ENCODE measurements around the gene UCHL3. TPM values are rescaled to one million over a fixed set of nuclear protein-coding genes. Genes with fewer than 3 reads are reported as not detected.

The UCHL3 gene
- total and polyA plus RNA-seq, 2 experiments from 2014 or later = 64.6 to 143 TPM

DNA sequence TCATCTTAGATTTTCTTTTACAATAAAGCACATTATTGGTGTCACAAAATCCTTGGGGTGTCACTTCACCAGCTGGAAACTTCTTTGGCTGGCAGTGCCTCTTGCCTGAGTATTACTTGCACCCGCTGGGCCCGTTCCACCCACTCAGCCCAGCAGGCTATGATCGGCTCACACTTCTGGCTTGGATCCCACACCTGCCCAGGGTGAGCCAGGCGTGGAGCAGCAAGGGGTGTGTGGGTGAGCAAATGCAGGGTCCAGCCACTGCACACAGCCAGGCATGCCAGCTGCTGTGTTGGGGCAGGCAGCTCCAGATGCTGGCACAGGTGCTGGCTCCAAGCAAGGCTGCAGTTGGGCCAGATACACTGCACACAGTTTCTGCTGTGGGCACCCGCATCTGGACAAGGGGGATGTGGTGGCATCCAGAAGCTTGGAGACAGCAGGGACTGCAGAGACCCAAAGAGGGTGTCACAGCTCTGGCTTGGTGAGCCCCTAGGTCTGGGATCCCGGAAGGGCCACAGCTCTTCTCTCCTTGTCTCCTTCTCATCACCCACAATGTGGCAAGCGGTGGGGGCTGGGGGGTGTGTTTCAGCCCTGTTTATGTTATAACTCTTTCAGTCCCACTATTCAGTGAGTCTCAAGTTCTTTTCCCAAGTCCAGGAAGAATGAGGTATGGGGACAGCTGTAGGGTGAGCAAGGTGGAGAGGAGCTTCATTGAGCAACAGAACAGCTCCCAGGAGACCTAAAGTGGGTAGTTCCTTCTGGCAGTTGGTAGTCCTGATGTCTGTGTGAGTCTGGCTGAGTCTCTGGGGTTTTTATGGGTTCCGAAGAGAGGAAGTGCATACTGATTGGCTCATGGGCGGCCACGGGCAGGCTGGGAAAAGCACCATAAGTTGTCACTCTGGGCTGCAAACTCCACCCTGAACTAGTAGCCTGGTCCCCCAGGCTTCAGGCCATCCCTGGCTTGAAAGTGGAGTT, 42.3 kb upstream of the UCHL3 start:
- Histone ChIP-seq H3K79me2 (replicated peaks; ENCODE audit: insufficient read depth) (no peaks in the 10 kb centered on the region), H3K36me3 (ENCODE audit: insufficient read depth) (no peaks in the 10 kb centered on the region), H3K9me2 (ENCODE audit: insufficient read depth) (no peaks in the 10 kb centered on the region), H2AFZ (no peak overlapping the region), H3K4me2 (no peak overlapping the region), H4K20me1 (replicated peaks; ENCODE audit: insufficient read depth) (no peaks in the 10 kb centered on the region), H3K4me1 (ENCODE audit: insufficient read depth) (no peaks in the 10 kb centered on the region), H3F3A (replicated peaks; ENCODE audit: low read depth) (no peaks in the 10 kb centered on the region), H3K27me3 (ENCODE audit: insufficient read depth) (no peaks in the 10 kb centered on the region), H3K4me3 (no peak overlapping the region), H3K27ac (ENCODE audit: low read depth) (no peak overlapping the region)
- Mint-ChIP-seq H3K36me3 (ENCODE audit: low read depth) (no peaks in the 10 kb centered on the region), H3K9me3 (no peaks in the 10 kb centered on the region), H3K27me3 (ENCODE audit: insufficient read depth, low read depth, poor library complexity) (no peaks in the 10 kb centered on the region), H3K4me3 (no peak overlapping the region), H3K27ac (no peak overlapping the region), H3K4me1 (no peaks in the 10 kb centered on the region)
- DNase-seq (ENCODE audit: low spot score) (no peak), ATAC-seq (no peak)
- TF ChIP-seq ZNF114 (CRISPR knock-in tag; IDR thresholded peaks at IDR 0.05) = no peak
- TF ChIP-seq EZH2phosphoT487 (IDR thresholded peaks at IDR 0.05; ENCODE audit: unreplicated experiment) = no peak
- TF ChIP-seq EZH2 (IDR thresholded peaks at IDR 0.05; ENCODE audit: low read depth, unreplicated experiment) = no peak
- TF ChIP-seq, protein P1, sequence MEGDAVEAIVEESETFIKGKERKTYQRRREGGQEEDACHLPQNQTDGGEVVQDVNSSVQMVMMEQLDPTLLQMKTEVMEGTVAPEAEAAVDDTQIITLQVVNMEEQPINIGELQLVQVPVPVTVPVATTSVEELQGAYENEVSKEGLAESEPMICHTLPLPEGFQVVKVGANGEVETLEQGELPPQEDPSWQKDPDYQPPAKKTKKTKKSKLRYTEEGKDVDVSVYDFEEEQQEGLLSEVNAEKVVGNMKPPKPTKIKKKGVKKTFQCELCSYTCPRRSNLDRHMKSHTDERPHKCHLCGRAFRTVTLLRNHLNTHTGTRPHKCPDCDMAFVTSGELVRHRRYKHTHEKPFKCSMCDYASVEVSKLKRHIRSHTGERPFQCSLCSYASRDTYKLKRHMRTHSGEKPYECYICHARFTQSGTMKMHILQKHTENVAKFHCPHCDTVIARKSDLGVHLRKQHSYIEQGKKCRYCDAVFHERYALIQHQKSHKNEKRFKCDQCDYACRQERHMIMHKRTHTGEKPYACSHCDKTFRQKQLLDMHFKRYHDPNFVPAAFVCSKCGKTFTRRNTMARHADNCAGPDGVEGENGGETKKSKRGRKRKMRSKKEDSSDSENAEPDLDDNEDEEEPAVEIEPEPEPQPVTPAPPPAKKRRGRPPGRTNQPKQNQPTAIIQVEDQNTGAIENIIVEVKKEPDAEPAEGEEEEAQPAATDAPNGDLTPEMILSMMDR (conservative IDR thresholded peaks at IDR 0.05; ENCODE audit: low read depth in 2 of 2) = no peak
- TF ChIP-seq POLR2AphosphoS5 (IDR thresholded peaks at IDR 0.05; ENCODE audit: low read depth) = no peak
- TF ChIP-seq ZNF331 (CRISPR knock-in tag; IDR thresholded peaks at IDR 0.05; ENCODE audit: low read depth) = no peak
- no peak for TF ChIP-seq NANOG (IDR thresholded peaks at IDR 0.05; ENCODE audit: borderline replicate concordance)
- TF ChIP-seq, protein P2, sequence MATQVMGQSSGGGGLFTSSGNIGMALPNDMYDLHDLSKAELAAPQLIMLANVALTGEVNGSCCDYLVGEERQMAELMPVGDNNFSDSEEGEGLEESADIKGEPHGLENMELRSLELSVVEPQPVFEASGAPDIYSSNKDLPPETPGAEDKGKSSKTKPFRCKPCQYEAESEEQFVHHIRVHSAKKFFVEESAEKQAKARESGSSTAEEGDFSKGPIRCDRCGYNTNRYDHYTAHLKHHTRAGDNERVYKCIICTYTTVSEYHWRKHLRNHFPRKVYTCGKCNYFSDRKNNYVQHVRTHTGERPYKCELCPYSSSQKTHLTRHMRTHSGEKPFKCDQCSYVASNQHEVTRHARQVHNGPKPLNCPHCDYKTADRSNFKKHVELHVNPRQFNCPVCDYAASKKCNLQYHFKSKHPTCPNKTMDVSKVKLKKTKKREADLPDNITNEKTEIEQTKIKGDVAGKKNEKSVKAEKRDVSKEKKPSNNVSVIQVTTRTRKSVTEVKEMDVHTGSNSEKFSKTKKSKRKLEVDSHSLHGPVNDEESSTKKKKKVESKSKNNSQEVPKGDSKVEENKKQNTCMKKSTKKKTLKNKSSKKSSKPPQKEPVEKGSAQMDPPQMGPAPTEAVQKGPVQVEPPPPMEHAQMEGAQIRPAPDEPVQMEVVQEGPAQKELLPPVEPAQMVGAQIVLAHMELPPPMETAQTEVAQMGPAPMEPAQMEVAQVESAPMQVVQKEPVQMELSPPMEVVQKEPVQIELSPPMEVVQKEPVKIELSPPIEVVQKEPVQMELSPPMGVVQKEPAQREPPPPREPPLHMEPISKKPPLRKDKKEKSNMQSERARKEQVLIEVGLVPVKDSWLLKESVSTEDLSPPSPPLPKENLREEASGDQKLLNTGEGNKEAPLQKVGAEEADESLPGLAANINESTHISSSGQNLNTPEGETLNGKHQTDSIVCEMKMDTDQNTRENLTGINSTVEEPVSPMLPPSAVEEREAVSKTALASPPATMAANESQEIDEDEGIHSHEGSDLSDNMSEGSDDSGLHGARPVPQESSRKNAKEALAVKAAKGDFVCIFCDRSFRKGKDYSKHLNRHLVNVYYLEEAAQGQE (IDR thresholded peaks at IDR 0.05; ENCODE audit: unreplicated experiment) = no peak
- TF ChIP-seq ZNF462 (CRISPR knock-in tag; IDR thresholded peaks at IDR 0.05) = no peak
- no peak for TF ChIP-seq STAT1 (IDR thresholded peaks at IDR 0.05; ENCODE audit: unreplicated experiment)

Data from GM23338 (cell line).